Peyer's patch (tissue), 4 donors: ENCODE data around the gene FAM114A1.

Source experiments
- CTCF ChIP-seq, 6 experiments: fragments of 450-650 bp in 4 of 6; fragments of 200-600 bp in 2 of 6; sonication (generic) in 1 of 6; IDR thresholded peaks; one replicate each; pipeline ENCODE4 v1.5.1; 2017 to 2019; ENCODE audit warnings: antibody characterized with exemption in 6 of 6, mild to moderate bottlenecking in 3 of 6, moderate library complexity in 1 of 6
- POLR2A ChIP-seq, 2 donors: fragments of 450-650 bp; IDR thresholded peaks; one replicate each; pipeline ENCODE4 v1.5.1; 2017; ENCODE audit warnings: antibody characterized with exemption in 2 of 2, mild to moderate bottlenecking in 2 of 2, moderate library complexity in 2 of 2

- TF ChIP-seq CTCF (IDR thresholded peaks at IDR 0.05), result no peak
- TF ChIP-seq POLR2A (IDR thresholded peaks at IDR 0.05), result no peak
Measured at GRCh38 chr4:38920186-38920585, 52.6 kb downstream of the FAM114A1 start.
